Fibroblast of pulmonary artery (primary cell): ENCODE results near the gene ZNF536.
"Not testable (repeated sequence)": the region's sequence is repeated elsewhere in the genome, so short reads cannot be mapped to it uniquely, and the experiment has no call there.

ENCODE experiments used
- DNase-seq: peaks from one replicate; pipeline ENCODE4 v3.0.0-alpha.2; 2010; ENCODE audit warnings: low read depth
- H3K4me3 ChIP-seq: replicated peaks from 2 replicates; pipeline ENCODE4 v1.5.1; 2011; ENCODE audit warnings: low read depth, mild to moderate bottlenecking, control low read depth, low read length, moderate library complexity
- TF ChIP-seq, protein P1 (sequence below): IDR thresholded peaks from 2 replicates; pipeline ENCODE4 v1.5.1; 2011; ENCODE audit warnings: mild to moderate bottlenecking, control low read depth, low read length, inconsistent platforms; ENCODE audit errors: missing control alignments

Gene ZNF536

DNA sequence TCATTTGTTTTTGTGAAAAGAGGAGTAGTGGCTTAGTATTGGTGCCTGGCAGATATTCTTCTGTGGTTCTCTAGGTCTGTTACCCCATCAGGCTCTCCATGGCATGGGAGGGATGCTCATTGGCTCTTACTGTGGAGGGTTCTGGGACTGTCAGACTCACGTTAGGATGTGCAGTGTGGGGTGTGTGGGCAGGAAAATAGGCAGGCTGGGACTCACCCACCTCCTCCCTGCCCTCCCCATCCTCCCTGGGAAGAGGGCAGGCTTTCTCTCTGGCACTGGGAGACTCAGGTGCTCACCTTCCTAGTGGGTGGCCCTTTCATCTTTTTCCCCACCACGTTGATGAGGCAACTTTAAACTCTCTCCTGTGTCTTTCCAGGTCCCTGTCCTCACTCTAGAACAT, 44.2 kb downstream of the ZNF536 start:
- TF ChIP-seq, protein P1, sequence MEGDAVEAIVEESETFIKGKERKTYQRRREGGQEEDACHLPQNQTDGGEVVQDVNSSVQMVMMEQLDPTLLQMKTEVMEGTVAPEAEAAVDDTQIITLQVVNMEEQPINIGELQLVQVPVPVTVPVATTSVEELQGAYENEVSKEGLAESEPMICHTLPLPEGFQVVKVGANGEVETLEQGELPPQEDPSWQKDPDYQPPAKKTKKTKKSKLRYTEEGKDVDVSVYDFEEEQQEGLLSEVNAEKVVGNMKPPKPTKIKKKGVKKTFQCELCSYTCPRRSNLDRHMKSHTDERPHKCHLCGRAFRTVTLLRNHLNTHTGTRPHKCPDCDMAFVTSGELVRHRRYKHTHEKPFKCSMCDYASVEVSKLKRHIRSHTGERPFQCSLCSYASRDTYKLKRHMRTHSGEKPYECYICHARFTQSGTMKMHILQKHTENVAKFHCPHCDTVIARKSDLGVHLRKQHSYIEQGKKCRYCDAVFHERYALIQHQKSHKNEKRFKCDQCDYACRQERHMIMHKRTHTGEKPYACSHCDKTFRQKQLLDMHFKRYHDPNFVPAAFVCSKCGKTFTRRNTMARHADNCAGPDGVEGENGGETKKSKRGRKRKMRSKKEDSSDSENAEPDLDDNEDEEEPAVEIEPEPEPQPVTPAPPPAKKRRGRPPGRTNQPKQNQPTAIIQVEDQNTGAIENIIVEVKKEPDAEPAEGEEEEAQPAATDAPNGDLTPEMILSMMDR: no peak
- DNase-seq: no peak
- H3K4me3 ChIP-seq: no peak overlapping the region

DNA sequence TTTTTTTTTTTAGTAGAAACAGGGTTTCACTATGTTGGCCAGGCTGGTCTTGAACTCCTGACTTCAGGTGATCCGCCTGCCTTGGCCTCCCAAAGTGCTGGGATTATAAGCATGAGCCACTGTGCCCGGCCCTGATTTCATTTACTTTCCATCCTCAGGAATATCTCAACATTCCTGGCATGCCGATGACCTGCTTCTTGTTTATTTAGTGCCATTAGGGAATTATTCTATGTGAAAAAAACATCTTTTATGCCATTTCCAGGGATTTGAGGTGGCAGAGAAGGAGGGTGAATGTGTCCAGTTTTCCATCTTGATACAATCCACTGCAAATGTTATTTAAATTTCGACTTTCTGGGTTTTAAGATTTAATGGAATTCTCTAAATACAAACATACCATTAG, 45.0 kb downstream of the ZNF536 start:
- not testable (repeated sequence) for H3K4me3 ChIP-seq, DNase-seq

DNA sequence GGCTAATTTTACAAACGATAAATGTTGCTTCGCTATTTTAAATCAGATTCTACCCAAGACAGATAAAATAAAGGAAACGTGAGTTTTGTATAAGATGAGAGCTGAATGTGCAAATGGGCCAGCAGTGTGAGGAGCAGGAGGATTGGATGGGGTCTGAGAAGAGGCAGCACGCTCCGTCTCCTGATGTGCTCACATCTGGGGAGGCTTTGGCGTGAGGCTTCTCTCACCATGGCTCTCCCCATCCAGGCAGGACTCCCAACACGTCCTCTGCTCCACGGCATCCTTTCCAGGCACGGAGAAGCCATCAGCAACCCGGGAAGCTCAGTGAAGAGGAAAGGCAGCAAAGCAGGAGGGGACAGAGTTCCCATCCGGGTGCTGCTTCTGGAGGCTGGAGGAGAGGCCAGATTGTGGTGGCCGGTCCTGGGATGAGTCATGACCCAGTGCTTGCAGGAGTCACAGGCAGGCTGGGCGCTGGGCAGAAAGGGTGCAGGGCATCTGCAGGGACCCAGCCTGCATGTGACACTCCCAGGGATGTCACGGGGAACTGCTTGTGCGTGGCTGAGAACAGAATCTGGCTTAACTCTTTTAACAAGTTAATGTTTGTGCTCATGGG, 47.5 kb downstream of the ZNF536 start:
- TF ChIP-seq, protein P1: no peak
- H3K4me3 ChIP-seq: no peak overlapping the region
- DNase-seq: no peak

DNA sequence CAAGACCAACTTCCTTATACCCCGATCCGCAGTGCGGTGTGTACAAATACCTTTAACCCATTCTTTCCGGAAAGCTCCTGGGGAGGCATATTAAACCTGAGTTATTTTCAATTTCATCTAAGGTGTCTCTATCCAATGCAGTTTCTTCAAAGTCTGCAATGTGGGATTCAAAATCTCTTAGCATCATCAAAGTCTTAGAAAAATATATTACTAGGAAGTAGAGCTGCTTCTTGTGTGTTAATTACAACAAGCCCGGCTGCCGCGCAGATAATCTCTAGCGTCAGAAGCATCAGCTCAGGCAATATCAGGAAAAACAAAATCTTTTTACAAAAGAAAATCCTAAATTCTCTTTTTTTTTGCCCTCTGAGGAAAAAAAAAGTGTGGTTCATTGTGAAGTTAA, 48.1 kb downstream of the ZNF536 start:
- TF ChIP-seq, protein P1: no peak
- no peak overlapping the region for H3K4me3 ChIP-seq
- DNase-seq: no peak

DNA sequence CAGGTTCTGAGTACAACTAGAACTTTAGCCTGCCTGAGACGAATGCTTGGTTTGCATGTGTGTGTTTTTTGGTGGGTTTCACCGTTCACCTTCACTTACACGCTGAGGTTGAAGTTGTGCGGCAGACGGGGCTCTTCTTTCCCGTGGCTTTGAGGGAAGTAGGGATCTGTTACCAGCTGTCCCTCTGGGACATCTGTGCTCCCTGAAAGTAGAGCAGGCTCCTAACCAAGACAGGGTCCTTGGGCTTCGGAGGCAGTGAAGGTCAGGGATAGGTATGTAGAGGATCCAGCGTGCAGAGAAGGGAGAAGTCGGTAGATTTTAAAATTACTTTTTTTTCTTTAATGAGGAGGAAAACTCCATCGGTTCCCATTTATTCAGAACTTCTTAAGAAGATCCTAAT, 48.7 kb downstream of the ZNF536 start:
- H3K4me3 ChIP-seq: no peak overlapping the region
- TF ChIP-seq, protein P1: no peak
- DNase-seq: no peak

DNA sequence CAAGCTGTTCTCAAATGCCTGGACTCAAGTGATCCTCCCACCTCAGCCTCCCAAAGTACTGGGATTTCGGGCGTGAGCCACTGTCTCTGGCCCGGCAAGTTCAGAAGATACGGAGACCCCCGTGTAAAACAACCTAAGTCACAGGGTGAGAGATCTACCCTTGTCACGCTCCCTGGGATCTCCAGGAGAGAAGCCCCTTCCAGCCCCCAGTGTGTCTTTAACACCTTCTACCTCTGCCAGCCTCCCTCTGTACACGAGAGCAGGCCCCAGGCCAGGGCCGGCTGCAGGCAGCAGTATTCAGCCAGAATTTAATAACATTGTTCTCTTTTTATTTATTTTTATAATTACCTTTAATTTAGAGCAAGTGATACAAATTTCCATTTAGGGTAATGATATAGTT, 49.4 kb downstream of the ZNF536 start:
- DNase-seq: no peak
- TF ChIP-seq, protein P1: no peak

DNA sequence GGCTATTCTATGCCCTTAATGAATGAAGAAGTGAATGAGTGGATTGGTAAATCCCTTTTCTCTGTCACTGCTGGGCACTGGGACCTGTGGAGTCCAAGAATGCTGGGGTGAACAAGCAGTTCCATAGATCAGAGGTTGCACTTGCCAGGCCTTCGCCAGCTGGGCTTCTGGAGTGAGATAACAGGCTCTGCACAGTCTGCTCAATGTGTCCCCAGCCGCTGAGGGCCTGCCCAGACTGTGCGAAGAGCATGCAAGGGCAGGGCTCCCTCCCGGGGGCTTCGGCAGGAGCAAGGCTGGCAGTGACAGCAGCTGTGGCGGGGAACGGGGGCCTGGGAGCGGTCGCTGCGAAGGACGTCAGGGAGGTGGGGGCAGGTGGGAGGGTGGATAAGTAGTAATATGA, 51.3 kb downstream of the ZNF536 start:
- TF ChIP-seq, protein P1: no peak
- no peak overlapping the region for H3K4me3 ChIP-seq
- no peak for DNase-seq

More for the DNA sequence above, 49.4 kb downstream of the ZNF536 start:
- no peak overlapping the region for H3K4me3 ChIP-seq
